Measurements from ENCODE around the gene LCAT. TPM values are rescaled to one million over a fixed set of nuclear protein-coding genes. Genes with fewer than 3 reads are reported as not detected.
"Not testable (repeated sequence)": the region's sequence is repeated elsewhere in the genome, so short reads cannot be mapped to it uniquely, and the experiment has no call there.

Gene LCAT
- total RNA-seq, 1 donor from 2014 or later = 17.0 TPM

DNA sequence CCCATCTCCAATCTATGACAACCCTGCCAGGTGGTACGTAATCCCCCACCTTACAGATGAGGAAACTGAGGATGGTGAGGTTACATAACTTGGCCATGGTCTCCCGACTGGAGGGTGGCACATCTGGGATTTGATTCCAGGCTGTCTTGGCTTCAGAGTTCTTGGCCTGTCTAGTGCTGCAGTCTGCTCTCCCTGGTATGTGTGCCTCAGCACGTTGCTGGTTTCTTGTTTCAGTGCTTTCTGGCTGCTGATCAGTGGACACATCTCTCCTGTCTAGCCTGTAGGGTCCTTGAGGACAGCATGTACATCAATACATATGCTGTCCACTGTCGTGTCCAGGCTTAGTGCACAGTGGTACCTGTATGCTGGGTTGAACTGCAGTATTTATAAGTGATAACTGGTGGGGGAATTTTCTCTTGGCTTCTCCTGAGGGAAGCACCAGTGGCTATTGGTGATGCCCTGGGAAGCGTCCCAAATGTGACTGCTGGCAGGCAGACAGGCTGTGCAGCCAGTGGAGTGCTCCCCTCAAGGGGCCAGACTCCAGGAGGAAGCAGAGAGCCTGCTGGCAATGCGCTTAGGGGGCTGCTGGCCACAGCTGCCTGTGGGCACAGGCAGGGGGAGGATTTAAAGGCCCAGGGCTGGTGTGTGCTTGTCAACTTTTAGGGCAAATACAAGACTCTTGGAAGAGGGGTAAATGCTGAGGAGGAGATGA is 26.6 kb downstream of the LCAT start:
- DNase-seq (ENCODE audit: low spot score) = no peak
- H3K27ac Mint-ChIP-seq (ENCODE audit: unreplicated experiment) = peak overlapping the region; percentile 65
- peaks cover 6% of the 10 kb centered on the region for H3K27me3 Mint-ChIP-seq (ENCODE audit: unreplicated experiment)
- H3K9me3 Mint-ChIP-seq (ENCODE audit: unreplicated experiment) = no peaks in the 10 kb centered on the region
- peaks cover 5% of the 10 kb centered on the region for H3K4me1 Mint-ChIP-seq (ENCODE audit: unreplicated experiment)
- TF ChIP-seq, protein P1, sequence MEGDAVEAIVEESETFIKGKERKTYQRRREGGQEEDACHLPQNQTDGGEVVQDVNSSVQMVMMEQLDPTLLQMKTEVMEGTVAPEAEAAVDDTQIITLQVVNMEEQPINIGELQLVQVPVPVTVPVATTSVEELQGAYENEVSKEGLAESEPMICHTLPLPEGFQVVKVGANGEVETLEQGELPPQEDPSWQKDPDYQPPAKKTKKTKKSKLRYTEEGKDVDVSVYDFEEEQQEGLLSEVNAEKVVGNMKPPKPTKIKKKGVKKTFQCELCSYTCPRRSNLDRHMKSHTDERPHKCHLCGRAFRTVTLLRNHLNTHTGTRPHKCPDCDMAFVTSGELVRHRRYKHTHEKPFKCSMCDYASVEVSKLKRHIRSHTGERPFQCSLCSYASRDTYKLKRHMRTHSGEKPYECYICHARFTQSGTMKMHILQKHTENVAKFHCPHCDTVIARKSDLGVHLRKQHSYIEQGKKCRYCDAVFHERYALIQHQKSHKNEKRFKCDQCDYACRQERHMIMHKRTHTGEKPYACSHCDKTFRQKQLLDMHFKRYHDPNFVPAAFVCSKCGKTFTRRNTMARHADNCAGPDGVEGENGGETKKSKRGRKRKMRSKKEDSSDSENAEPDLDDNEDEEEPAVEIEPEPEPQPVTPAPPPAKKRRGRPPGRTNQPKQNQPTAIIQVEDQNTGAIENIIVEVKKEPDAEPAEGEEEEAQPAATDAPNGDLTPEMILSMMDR (IDR thresholded peaks at IDR 0.05; ENCODE audit: unreplicated experiment) = no peak
- peak overlapping the region; percentile 56 for H3K4me3 Mint-ChIP-seq (ENCODE audit: unreplicated experiment)
- peaks cover 44% of the 10 kb centered on the region for H3K36me3 Mint-ChIP-seq (ENCODE audit: low read depth, unreplicated experiment)

DNA sequence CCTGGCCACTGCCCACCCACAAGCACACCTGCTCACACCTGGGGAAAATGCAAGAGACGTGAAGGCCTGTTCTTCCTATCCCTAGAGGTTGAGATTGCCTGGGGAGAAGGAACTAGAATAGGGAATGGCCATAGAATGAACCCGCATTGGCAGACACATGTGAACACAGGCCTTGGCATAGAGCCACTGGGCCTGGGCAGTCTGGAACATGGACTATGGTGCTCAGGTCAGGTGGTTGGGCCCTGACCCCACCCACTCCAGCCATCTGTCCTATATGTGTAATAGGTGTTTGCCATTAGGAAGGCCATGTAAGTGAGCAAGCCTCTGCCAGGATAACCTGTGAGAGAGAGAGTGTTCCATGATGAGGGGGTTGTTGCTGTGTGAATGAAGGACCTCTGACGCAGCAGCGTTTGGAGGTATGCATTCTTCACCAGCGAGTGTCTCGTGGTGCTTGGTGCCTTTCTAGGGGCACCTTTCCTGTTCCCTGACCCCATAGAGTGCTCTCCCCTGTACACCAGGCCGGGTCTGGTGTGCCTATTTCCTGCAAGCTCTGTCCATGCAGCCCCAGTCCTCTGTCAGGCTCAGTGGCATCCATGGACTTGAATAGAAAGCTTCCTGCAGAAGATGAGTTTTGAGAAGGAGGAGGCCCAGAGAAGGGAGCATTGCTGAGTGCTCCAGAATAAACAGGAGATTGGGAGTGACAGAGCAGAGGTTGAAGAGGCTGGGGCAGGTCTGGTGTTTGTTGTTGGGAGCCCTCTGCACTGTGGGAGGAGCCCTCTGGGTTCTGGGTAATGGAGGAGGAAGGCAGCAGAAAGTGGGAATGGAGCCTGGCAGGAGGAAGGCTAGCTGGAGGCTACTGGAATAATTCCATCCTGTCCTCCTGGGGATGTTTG is 27.8 kb downstream of the LCAT start:
- H3K36me3 Mint-ChIP-seq (ENCODE audit: low read depth, unreplicated experiment) = peaks cover 44% of the 10 kb centered on the region
- no peaks in the 10 kb centered on the region for H3K9me3 Mint-ChIP-seq (ENCODE audit: unreplicated experiment)
- peak overlapping the region; percentile 48 for H3K27ac Mint-ChIP-seq (ENCODE audit: unreplicated experiment)

DNA sequence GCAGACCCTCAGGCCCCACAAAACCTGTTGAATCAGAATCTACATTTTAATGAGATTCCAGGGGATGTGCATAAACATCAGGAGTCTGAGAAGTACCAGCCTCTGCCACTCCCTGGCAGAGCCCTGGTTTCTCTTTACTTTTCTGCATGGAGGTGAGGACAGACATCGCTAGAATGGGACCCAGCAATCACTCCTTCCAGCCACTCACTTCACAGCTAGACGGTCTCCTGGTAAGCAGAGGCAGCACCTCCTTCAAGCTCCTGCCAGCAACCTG is 28.5 kb downstream of the LCAT start:
- Mint-ChIP-seq H3K27ac (ENCODE audit: unreplicated experiment) (peak overlapping the region; percentile 21), H3K36me3 (ENCODE audit: low read depth, unreplicated experiment) (peaks cover 44% of the 10 kb centered on the region)
- not testable (repeated sequence) for DNase-seq (ENCODE audit: low spot score); H3K9me3 Mint-ChIP-seq (ENCODE audit: unreplicated experiment); H3K4me3 Mint-ChIP-seq (ENCODE audit: unreplicated experiment); H3K27me3 Mint-ChIP-seq (ENCODE audit: unreplicated experiment); H3K4me1 Mint-ChIP-seq (ENCODE audit: unreplicated experiment)

More for the DNA sequence above, 27.8 kb downstream of the LCAT start:
- H3K4me1 Mint-ChIP-seq (ENCODE audit: unreplicated experiment) = no peaks in the 10 kb centered on the region
- H3K27me3 Mint-ChIP-seq (ENCODE audit: unreplicated experiment) = peaks cover 6% of the 10 kb centered on the region
- TF ChIP-seq, protein P1 (IDR thresholded peaks at IDR 0.05; ENCODE audit: unreplicated experiment) = no peak
- DNase-seq (ENCODE audit: low spot score) = no peak
- peak overlapping the region; percentile 47 for H3K4me3 Mint-ChIP-seq (ENCODE audit: unreplicated experiment)

DNA sequence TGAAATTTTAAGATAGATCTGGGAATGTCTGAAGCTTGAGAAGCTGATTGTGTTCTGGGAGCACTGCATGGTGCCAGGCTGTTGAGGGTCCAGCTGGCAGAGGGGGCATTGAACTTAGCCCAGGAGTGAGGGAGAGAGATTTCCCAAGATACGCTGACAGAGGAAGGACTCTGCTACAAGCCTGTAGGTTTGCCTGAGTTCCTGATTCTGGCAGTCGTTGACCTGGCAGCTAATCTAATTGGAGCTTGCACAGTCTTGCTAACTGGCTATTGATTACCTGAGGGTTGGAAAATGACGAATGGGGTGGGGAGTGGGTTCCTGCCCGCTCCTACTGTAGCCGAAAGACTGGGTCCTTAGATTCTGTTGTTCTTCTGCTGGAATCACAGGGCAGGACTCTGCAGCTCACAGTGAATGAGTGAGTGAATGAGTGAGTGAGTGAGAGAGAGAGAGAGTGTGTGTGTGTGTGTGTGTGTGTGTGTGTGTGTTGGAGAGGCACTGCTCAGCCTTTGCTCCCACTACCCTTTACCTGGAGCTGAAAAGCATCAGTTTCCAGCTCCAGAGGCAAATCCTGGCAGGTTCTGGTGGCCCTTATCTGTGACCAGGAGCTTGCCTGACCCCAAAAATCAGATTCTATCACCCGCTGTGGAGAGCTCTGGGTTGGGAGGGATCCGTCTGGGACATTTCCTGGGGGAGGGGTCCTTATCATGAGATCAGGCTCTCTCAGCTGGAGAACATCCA is 29.0 kb downstream of the LCAT start:
- Mint-ChIP-seq H3K9me3 (ENCODE audit: unreplicated experiment) (no peaks in the 10 kb centered on the region), H3K27me3 (ENCODE audit: unreplicated experiment) (peaks cover 6% of the 10 kb centered on the region), H3K4me3 (ENCODE audit: unreplicated experiment) (peak overlapping the region; percentile 0), H3K4me1 (ENCODE audit: unreplicated experiment) (no peaks in the 10 kb centered on the region), H3K36me3 (ENCODE audit: low read depth, unreplicated experiment) (peaks cover 46% of the 10 kb centered on the region), H3K27ac (ENCODE audit: unreplicated experiment) (no peak overlapping the region)
- TF ChIP-seq, protein P1 (IDR thresholded peaks at IDR 0.05; ENCODE audit: unreplicated experiment) = no peak
- no peak for DNase-seq (ENCODE audit: low spot score)

DNA sequence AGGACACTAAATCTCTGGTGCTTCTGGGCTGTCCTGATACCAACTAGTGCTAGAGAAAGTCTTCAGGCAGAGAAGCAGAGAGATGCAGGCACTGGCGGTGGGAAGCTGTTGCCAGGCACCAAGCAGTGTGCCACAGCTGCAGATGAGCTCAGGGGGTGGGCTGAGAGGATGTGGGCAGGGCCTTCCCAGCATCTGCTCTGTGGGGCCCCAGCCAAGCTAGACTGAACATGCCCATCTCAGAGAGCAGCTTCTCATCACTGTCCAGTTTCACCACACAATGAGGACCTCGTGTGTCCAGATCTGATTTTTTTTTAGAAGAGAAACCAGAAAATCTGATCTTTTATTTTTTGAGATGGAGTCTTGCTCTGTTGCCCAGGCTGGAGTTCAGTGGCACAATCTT is 33.8 kb downstream of the LCAT start:
- peaks cover 28% of the 10 kb centered on the region for H3K36me3 Mint-ChIP-seq (ENCODE audit: low read depth, unreplicated experiment)
- H3K4me1 Mint-ChIP-seq (ENCODE audit: unreplicated experiment) = peaks cover 4% of the 10 kb centered on the region
- no peak overlapping the region for H3K27ac Mint-ChIP-seq (ENCODE audit: unreplicated experiment)
- no peak for DNase-seq (ENCODE audit: low spot score)
- H3K9me3 Mint-ChIP-seq (ENCODE audit: unreplicated experiment) = no peaks in the 10 kb centered on the region
- TF ChIP-seq, protein P1 (IDR thresholded peaks at IDR 0.05; ENCODE audit: unreplicated experiment) = no peak
- no peaks in the 10 kb centered on the region for H3K27me3 Mint-ChIP-seq (ENCODE audit: unreplicated experiment)
- peak overlapping the region; percentile 43 for H3K4me3 Mint-ChIP-seq (ENCODE audit: unreplicated experiment)

All from endothelial cell (in vitro differentiated cells).